Measurements from ENCODE around the gene NARF.

DNA sequence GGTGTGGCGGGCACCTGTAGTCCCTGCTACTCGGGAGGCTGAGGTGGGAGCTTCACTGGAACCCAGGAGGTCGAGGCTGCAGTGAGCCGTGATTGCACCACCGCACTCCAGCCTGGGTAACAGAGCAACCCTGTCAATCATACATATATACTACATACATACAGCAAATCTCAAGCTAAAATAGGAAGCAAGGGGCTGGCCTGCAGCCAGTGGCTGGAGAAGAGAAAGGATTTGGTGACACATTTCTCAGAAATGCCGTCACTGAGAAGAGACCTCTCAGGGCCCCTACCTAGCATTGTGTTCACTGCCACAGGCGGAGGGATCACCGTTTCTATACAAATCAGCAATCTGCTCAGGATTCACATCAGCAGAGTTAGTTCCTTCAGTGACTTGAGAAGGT, 16.9 kb downstream of the NARF start:
- TF ChIP-seq, protein P1, sequence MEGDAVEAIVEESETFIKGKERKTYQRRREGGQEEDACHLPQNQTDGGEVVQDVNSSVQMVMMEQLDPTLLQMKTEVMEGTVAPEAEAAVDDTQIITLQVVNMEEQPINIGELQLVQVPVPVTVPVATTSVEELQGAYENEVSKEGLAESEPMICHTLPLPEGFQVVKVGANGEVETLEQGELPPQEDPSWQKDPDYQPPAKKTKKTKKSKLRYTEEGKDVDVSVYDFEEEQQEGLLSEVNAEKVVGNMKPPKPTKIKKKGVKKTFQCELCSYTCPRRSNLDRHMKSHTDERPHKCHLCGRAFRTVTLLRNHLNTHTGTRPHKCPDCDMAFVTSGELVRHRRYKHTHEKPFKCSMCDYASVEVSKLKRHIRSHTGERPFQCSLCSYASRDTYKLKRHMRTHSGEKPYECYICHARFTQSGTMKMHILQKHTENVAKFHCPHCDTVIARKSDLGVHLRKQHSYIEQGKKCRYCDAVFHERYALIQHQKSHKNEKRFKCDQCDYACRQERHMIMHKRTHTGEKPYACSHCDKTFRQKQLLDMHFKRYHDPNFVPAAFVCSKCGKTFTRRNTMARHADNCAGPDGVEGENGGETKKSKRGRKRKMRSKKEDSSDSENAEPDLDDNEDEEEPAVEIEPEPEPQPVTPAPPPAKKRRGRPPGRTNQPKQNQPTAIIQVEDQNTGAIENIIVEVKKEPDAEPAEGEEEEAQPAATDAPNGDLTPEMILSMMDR (IDR thresholded peaks at IDR 0.05) = no peak
- TF ChIP-seq, protein P2, sequence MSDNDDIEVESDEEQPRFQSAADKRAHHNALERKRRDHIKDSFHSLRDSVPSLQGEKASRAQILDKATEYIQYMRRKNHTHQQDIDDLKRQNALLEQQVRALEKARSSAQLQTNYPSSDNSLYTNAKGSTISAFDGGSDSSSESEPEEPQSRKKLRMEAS (IDR thresholded peaks at IDR 0.05) = no peak
- no peak for TF ChIP-seq FOSB (CRISPR knock-in tag; IDR thresholded peaks at IDR 0.05)
